Endodermal cell (in vitro differentiated cells): ENCODE measurements around the gene EGFR. TPM values are rescaled to one million over a fixed set of nuclear protein-coding genes. Genes with fewer than 3 reads are reported as not detected.

Experiments
- DNase-seq: peaks from one replicate; pipeline ENCODE4 v3.0.0-alpha.2; 2017
- H3K27ac ChIP-seq: 2 replicates; pipeline ENCODE4 v1.5.1; 2013; ENCODE audit warnings: mild to moderate bottlenecking, low read depth, low read length, moderate library complexity
- H3K27me3 ChIP-seq: 2 replicates; pipeline ENCODE4 v1.6.1; 2013; ENCODE audit warnings: mild to moderate bottlenecking, low read length, moderate library complexity; ENCODE audit not compliant: insufficient read depth, control insufficient read depth, poor library complexity, severe bottlenecking
- H3K36me3 ChIP-seq: 2 replicates; pipeline ENCODE4 v1.7.0; 2013; ENCODE audit warnings: mild to moderate bottlenecking, low read length, moderate library complexity; ENCODE audit not compliant: control insufficient read depth, insufficient read depth
- H3K4me1 ChIP-seq: one replicate; pipeline ENCODE4 v1.7.0; 2013; ENCODE audit warnings: low read length; ENCODE audit not compliant: control insufficient read depth, insufficient read depth
- H3K4me3 ChIP-seq: 2 replicates; pipeline ENCODE4 v1.5.1; 2013; ENCODE audit warnings: mild to moderate bottlenecking, low read length, moderate library complexity
- H3K9ac ChIP-seq: 2 replicates; pipeline ENCODE4 v1.6.1; 2013; ENCODE audit warnings: mild to moderate bottlenecking, low read length, moderate library complexity; ENCODE audit not compliant: poor library complexity, severe bottlenecking; ENCODE audit errors: extremely low read depth
- H3K9me3 ChIP-seq: 2 replicates; pipeline ENCODE4 v1.6.1; 2013; ENCODE audit warnings: mild to moderate bottlenecking, low read length, moderate library complexity; ENCODE audit not compliant: control insufficient read depth
- H3K27ac Mint-ChIP-seq: 2 replicates; pipeline ENCODE4 v1.8.0; 2020; ENCODE audit warnings: mixed read lengths
- H3K27me3 Mint-ChIP-seq: 2 replicates; pipeline ENCODE4 v1.8.0; 2021; ENCODE audit warnings: mild to moderate bottlenecking, mixed read lengths; ENCODE audit not compliant: insufficient read depth
- H3K36me3 Mint-ChIP-seq: 2 replicates; pipeline ENCODE4 v1.8.0; 2020; ENCODE audit warnings: low read depth, mixed read lengths
- H3K4me1 Mint-ChIP-seq: 2 replicates; pipeline ENCODE4 v1.8.0; 2020; ENCODE audit warnings: mixed read lengths
- H3K4me3 Mint-ChIP-seq: 2 replicates; pipeline ENCODE4 v1.8.0; 2020; ENCODE audit warnings: mild to moderate bottlenecking, moderate library complexity, mixed read lengths
- H3K9me3 Mint-ChIP-seq: 2 replicates; pipeline ENCODE4 v1.8.0; 2020; ENCODE audit warnings: mild to moderate bottlenecking, mixed read lengths
- WGBS, 2 experiments: methylation state at CpG; one replicate each; pipeline versions ENCODE4 v1.1.5 to v1.1.7; 2013; ENCODE audit warnings: missing lambda C conversion rate in 2 of 2, mixed read lengths in 1 of 2; ENCODE audit not compliant: insufficient coverage in 1 of 2, insufficient read length in 1 of 2; 5-methylcytosine and 5-hydroxymethylcytosine counted together
- total RNA-seq, 2 donors: library from RNA; stranded (reverse); fragmentation: NEBNext Ultra II Directional in 1 of 2; extraction: Animal tissue kit (Norgen Biotek cat#: 25700) in 1 of 2; gene quantifications; 2 replicates in 1 of 2; 3 replicates in 1 of 2; pipeline ENCODE4 v1.2.1, GENCODE V29; 2021
- TF ChIP-seq, protein P1 (sequence below): fragments of 200-600 bp; sonication (generic); conservative IDR thresholded peaks from 2 replicates; pipeline ENCODE4 v1.5.0; 2021; ENCODE audit warnings: antibody characterized with exemption, mild to moderate bottlenecking

EGFR gene
- total RNA-seq, 2 donors from 2014 or later: 5.0 to 5.8 TPM

DNA sequence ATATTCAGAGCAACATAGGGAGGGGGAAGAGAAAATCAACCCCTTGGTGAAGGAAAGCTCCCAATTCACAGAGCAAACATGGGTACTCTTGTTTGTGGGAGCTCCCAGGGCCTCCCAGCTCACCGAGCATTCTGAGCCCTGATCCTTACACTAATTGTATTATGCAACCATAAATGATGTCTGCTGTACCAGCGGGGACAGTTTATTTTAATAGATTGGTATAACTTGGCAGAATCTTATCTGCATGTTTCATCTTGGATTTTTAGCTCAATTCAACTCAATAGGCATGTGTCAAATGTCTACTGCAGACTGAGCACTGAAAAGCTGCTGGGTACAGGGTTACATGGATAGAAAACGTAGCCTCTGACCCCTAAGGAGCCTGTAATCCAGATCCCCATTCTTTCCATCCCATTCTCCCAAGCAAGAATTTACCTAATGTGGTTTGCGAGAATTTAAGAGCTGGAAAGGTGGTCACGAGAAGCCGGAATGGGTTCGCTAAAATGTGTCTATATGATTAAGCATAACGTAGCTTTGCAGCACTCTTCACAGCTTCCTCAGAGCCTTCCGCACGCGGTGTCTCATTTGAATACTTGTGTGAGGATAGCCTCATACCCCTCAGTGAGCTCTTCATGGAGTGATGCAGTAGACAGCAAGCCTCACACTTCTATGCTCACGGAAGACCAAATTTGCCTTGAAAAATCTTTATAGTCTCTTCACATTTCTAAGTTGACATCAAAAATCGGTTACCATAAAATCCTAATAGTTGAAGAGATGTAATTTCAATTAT lies 18.3 kb downstream of the EGFR start:
- Histone ChIP-seq H3K9me3 (no peaks in the 10 kb centered on the region), H3K4me1 (no peaks in the 10 kb centered on the region)
- H3K36me3 Mint-ChIP-seq: no peaks in the 10 kb centered on the region

DNA sequence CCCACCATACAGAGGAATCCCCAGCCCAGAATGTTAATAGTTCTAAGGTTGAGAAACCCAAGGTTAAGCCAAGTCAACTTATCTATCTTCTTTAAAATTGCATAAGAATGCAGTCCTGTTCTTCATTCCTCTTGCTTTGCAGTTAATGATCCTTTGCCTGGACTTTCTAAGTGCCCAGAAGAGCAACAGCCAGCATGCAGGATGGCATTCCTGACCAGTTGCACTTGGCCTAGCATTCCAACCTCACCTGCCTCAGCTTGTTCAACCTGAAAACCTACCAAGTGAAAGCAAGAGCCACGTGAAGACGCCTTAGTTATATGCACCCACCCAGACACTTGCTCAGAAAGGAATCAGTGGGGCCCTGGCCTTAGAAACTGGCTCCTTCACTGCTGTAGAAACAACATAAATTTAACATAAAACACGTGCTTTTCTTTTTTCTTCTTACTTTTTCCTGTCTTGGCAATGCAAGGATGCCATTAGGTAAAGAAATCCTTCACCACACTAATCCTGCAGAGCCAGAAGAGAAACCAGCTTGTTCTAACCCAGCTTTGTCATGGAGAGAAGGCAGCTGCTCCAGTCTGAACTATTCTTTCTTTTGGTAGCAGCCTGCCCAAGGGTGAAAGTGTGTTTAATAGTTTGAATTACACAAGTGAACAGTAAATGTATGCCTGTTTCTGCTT lies 25.0 kb downstream of the EGFR start:
- Mint-ChIP-seq H3K27me3 (no peaks in the 10 kb centered on the region), H3K9me3 (no peaks in the 10 kb centered on the region), H3K4me1 (no peaks in the 10 kb centered on the region), H3K4me3 (no peak overlapping the region), H3K27ac (no peak overlapping the region), H3K36me3 (no peaks in the 10 kb centered on the region)
- Histone ChIP-seq H3K9me3 (no peaks in the 10 kb centered on the region), H3K36me3 (no peaks in the 10 kb centered on the region), H3K9ac (no peak overlapping the region), H3K27me3 (no peaks in the 10 kb centered on the region), H3K4me1 (no peaks in the 10 kb centered on the region), H3K4me3 (no peak overlapping the region), H3K27ac (no peak overlapping the region)
- WGBS, 2 experiments: 80 to 90% methylated on average over 1 to 3 of the region's 3 CpGs
- TF ChIP-seq, protein P1, sequence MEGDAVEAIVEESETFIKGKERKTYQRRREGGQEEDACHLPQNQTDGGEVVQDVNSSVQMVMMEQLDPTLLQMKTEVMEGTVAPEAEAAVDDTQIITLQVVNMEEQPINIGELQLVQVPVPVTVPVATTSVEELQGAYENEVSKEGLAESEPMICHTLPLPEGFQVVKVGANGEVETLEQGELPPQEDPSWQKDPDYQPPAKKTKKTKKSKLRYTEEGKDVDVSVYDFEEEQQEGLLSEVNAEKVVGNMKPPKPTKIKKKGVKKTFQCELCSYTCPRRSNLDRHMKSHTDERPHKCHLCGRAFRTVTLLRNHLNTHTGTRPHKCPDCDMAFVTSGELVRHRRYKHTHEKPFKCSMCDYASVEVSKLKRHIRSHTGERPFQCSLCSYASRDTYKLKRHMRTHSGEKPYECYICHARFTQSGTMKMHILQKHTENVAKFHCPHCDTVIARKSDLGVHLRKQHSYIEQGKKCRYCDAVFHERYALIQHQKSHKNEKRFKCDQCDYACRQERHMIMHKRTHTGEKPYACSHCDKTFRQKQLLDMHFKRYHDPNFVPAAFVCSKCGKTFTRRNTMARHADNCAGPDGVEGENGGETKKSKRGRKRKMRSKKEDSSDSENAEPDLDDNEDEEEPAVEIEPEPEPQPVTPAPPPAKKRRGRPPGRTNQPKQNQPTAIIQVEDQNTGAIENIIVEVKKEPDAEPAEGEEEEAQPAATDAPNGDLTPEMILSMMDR: no peak
- DNase-seq: no peak

More for the DNA sequence above, 18.3 kb downstream of the EGFR start:
- H3K27ac ChIP-seq: no peak overlapping the region
- TF ChIP-seq, protein P1: no peak
- no peaks in the 10 kb centered on the region for H3K4me1 Mint-ChIP-seq
- no peaks in the 10 kb centered on the region for H3K27me3 Mint-ChIP-seq
- no peak overlapping the region for H3K27ac Mint-ChIP-seq
- no peak for DNase-seq
- H3K9ac ChIP-seq: no peak overlapping the region
- no peak overlapping the region for H3K4me3 ChIP-seq
- H3K36me3 ChIP-seq: no peaks in the 10 kb centered on the region
- no peaks in the 10 kb centered on the region for H3K9me3 Mint-ChIP-seq
- H3K4me3 Mint-ChIP-seq: no peak overlapping the region
- no peaks in the 10 kb centered on the region for H3K27me3 ChIP-seq
- WGBS, 2 experiments: 93 to 95% methylated on average over 6 to 13 of the region's 13 CpGs

GRCh38 chr7:55044371-55044717 lies 25.5 kb downstream of the EGFR start:
- TF ChIP-seq, protein P1: no peak
- Mint-ChIP-seq H3K27ac (no peak overlapping the region), H3K36me3 (no peaks in the 10 kb centered on the region), H3K4me3 (no peak overlapping the region), H3K9me3 (no peaks in the 10 kb centered on the region), H3K4me1 (no peaks in the 10 kb centered on the region), H3K27me3 (no peaks in the 10 kb centered on the region)
- Histone ChIP-seq H3K4me3 (no peak overlapping the region), H3K9me3 (no peaks in the 10 kb centered on the region), H3K36me3 (no peaks in the 10 kb centered on the region), H3K27me3 (no peaks in the 10 kb centered on the region), H3K9ac (no peak overlapping the region), H3K4me1 (no peaks in the 10 kb centered on the region), H3K27ac (no peak overlapping the region)
- no peak for DNase-seq
- WGBS, 2 experiments: 93 to 100% methylated on average over 1 to 6 of the region's 6 CpGs
